Measurements from ENCODE around the gene FBXO47. TPM values are rescaled to one million over a fixed set of nuclear protein-coding genes. Genes with fewer than 3 reads are reported as not detected.

FBXO47 gene
- total and polyA plus RNA-seq, 10 of the 15 experiments (the other 5 are each of a cell fraction or from before 2014, with no cell fraction given), result 0.04 to 0.06 (median 0.06) TPM; not detected in 7

DNA sequence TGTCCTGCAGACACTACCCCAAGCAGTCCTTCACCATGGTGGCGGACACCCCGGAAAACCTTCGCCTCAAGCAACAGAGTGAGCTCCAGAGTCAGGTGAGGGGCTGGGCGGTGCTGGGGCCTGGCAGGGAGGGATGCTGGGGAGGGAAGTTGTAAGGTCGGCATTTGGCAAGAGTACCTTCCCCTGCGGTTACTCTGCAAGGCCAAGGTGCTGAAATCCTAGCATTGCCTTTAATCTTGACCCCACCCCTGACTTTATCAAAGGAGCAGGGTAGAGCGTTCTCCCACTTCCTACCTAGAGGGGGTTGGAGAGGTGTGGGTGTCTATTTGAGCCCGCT lies 76.8 kb downstream of the FBXO47 start:
- no peak overlapping the region for H3K9ac ChIP-seq (ENCODE audit: control insufficient read depth, insufficient read depth, low read length)
- H2AFZ ChIP-seq (ENCODE audit: control insufficient read depth, low read depth, low read length), result no peak overlapping the region
- peaks cover under 1% of the 10 kb centered on the region; the same call in 1 of the 2 replicates for H4K20me1 ChIP-seq (ENCODE audit: control insufficient read depth, insufficient read depth)
- BruUV-seq (replicated peaks), result no TSS peak
- no peaks in the 10 kb centered on the region for H3K4me1 ChIP-seq (ENCODE audit: control insufficient read depth, insufficient read depth, low read length)
- H3K27me3 ChIP-seq (replicated peaks in 1 of 2; ENCODE audit: control insufficient read depth in 2 of 2, insufficient read depth in 2 of 2, low read length in 1 of 2), result no peaks in the 10 kb centered on the region
- ChIA-PET RAD21 (ENCODE audit: unreplicated experiment) (no interaction called here), POLR2A (no interaction called here), CTCF (no interaction called here), SMC1A (ENCODE audit: uncharacterized antibody, unreplicated experiment) (no interaction called here)
- intact Hi-C loops (cut with micrococcal nuclease; ENCODE audit: unreplicated experiment) (no loop called here), in situ Hi-C loops (cut with MboI) (no loop called here)
- no peak overlapping the region for H3K27ac ChIP-seq (ENCODE audit: control insufficient read depth, insufficient read depth)
- 89% methylated on average over 8 of the region's 8 CpGs for WGBS (ENCODE audit: insufficient coverage, insufficient replicate concordance, low lambda C conversion rate, missing lambda C conversion rate)
- H3K4me2 ChIP-seq (ENCODE audit: control insufficient read depth, insufficient read depth), result no peak overlapping the region
- no peaks in the 10 kb centered on the region for H3K9me3 ChIP-seq (replicated peaks; ENCODE audit: control insufficient read depth, insufficient read depth, low read length)
- H3K4me3 ChIP-seq, result no peak overlapping the region
- DNase-seq (ENCODE audit: low read depth, low spot score) (no peak), ATAC-seq (no peak), FAIRE-seq (no peak)
- H3K36me3 ChIP-seq (ENCODE audit: control insufficient read depth in 2 of 2, insufficient read depth in 2 of 2, low read length in 1 of 2), result peaks cover 31 to 41% of the 10 kb centered on the region in 2 experiments
- H3K79me2 ChIP-seq (ENCODE audit: control insufficient read depth, insufficient read depth, low read length), result peaks cover 6% of the 10 kb centered on the region
- no peak for TF ChIP-seq CUX1 (IDR thresholded peaks at IDR 0.05; ENCODE audit: insufficient replicate concordance, low read depth, low read length)
- TF ChIP-seq E2F4 (IDR thresholded peaks at IDR 0.05; ENCODE audit: low read depth, low read length), result no peak
- no peak for TF ChIP-seq ZNF274 (IDR thresholded peaks at IDR 0.05; ENCODE audit: insufficient read depth, insufficient read length)
- TF ChIP-seq, protein P1, sequence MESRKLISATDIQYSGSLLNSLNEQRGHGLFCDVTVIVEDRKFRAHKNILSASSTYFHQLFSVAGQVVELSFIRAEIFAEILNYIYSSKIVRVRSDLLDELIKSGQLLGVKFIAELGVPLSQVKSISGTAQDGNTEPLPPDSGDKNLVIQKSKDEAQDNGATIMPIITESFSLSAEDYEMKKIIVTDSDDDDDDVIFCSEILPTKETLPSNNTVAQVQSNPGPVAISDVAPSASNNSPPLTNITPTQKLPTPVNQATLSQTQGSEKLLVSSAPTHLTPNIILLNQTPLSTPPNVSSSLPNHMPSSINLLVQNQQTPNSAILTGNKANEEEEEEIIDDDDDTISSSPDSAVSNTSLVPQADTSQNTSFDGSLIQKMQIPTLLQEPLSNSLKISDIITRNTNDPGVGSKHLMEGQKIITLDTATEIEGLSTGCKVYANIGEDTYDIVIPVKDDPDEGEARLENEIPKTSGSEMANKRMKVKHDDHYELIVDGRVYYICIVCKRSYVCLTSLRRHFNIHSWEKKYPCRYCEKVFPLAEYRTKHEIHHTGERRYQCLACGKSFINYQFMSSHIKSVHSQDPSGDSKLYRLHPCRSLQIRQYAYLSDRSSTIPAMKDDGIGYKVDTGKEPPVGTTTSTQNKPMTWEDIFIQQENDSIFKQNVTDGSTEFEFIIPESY (IDR thresholded peaks at IDR 0.05), result no peak
- TF ChIP-seq JUNB (IDR thresholded peaks at IDR 0.05), result no peak
- TF ChIP-seq NR2C2 (IDR thresholded peaks at IDR 0.05; ENCODE audit: borderline replicate concordance, control insufficient read depth, insufficient read length, low read depth), result no peak
- no peak for TF ChIP-seq TCF3 (IDR thresholded peaks at IDR 0.05; ENCODE audit: borderline replicate concordance, insufficient read depth, low read depth, low read length)
- TF ChIP-seq E4F1 (IDR thresholded peaks at IDR 0.05; ENCODE audit: borderline replicate concordance, partially characterized antibody), result no peak
- TF ChIP-seq, protein P2, sequence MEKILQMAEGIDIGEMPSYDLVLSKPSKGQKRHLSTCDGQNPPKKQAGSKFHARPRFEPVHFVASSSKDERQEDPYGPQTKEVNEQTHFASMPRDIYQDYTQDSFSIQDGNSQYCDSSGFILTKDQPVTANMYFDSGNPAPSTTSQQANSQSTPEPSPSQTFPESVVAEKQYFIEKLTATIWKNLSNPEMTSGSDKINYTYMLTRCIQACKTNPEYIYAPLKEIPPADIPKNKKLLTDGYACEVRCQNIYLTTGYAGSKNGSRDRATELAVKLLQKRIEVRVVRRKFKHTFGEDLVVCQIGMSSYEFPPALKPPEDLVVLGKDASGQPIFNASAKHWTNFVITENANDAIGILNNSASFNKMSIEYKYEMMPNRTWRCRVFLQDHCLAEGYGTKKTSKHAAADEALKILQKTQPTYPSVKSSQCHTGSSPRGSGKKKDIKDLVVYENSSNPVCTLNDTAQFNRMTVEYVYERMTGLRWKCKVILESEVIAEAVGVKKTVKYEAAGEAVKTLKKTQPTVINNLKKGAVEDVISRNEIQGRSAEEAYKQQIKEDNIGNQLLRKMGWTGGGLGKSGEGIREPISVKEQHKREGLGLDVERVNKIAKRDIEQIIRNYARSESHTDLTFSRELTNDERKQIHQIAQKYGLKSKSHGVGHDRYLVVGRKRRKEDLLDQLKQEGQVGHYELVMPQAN (conservative IDR thresholded peaks at IDR 0.05), result no peak
